22Rv1 (cell line): ENCODE results near the gene DDAH1.

Source experiments
- H3K27ac ChIP-seq: fragments of 450-650 bp; 2 replicates; pipeline ENCODE4 v1.5.1; 2017
- CTCF ChIP-seq: fragments of 450-650 bp; IDR thresholded peaks from 2 replicates; pipeline ENCODE4 v1.5.1; 2017; ENCODE audit warnings: mild to moderate bottlenecking
- ZFX ChIP-seq: fragments of 450-650 bp; IDR thresholded peaks from 2 replicates; pipeline ENCODE4 v1.6.1; 2017; ENCODE audit warnings: antibody characterized with exemption, borderline replicate concordance

DDAH1 gene

GRCh38 chr1:85342207-85342606 lies 122.8 kb downstream of the DDAH1 start:
- no peak overlapping the region for H3K27ac ChIP-seq
- no peak for TF ChIP-seq CTCF
- TF ChIP-seq ZFX, result no peak

- TF ChIP-seq CTCF (no peak), ZFX (no peak)
- no peak overlapping the region for H3K27ac ChIP-seq
Observed at GRCh38 chr1:85340427-85340826, 124.5 kb downstream of the DDAH1 start.

- H3K27ac ChIP-seq, result no peak overlapping the region
- TF ChIP-seq CTCF (no peak), ZFX (no peak)
Observed at GRCh38 chr1:85339656-85340399, 125.1 kb downstream of the DDAH1 start.

- H3K27ac ChIP-seq, result no peak overlapping the region
- TF ChIP-seq CTCF (no peak), ZFX (no peak)
Observed at GRCh38 chr1:85339089-85339488, 125.9 kb downstream of the DDAH1 start.

- no peak overlapping the region for H3K27ac ChIP-seq
- TF ChIP-seq CTCF (no peak), ZFX (no peak)
Observed at GRCh38 chr1:85334962-85335361, 130.0 kb downstream of the DDAH1 start.

- no peak for TF ChIP-seq ZFX
- TF ChIP-seq CTCF, result no peak
- no peak overlapping the region for H3K27ac ChIP-seq
Observed at GRCh38 chr1:85333186-85333585, 131.8 kb downstream of the DDAH1 start.

- H3K27ac ChIP-seq, result no peak overlapping the region
- TF ChIP-seq ZFX (no peak), CTCF (no peak)
Observed at GRCh38 chr1:85332575-85332974, 132.4 kb downstream of the DDAH1 start.
